Endodermal cell (in vitro differentiated cells): ENCODE measurements around the gene C18orf63. TPM values are rescaled to one million over a fixed set of nuclear protein-coding genes. Genes with fewer than 3 reads are reported as not detected.

ENCODE experiments used
- DNase-seq: peaks from one replicate; pipeline ENCODE4 v3.0.0-alpha.2; 2017
- H3K27ac ChIP-seq: 2 replicates; pipeline ENCODE4 v1.5.1; 2013; ENCODE audit warnings: mild to moderate bottlenecking, low read depth, low read length, moderate library complexity
- H3K27me3 ChIP-seq: 2 replicates; pipeline ENCODE4 v1.6.1; 2013; ENCODE audit warnings: mild to moderate bottlenecking, low read length, moderate library complexity; ENCODE audit not compliant: insufficient read depth, control insufficient read depth, poor library complexity, severe bottlenecking
- H3K36me3 ChIP-seq: 2 replicates; pipeline ENCODE4 v1.7.0; 2013; ENCODE audit warnings: mild to moderate bottlenecking, low read length, moderate library complexity; ENCODE audit not compliant: control insufficient read depth, insufficient read depth
- H3K4me1 ChIP-seq: one replicate; pipeline ENCODE4 v1.7.0; 2013; ENCODE audit warnings: low read length; ENCODE audit not compliant: control insufficient read depth, insufficient read depth
- H3K4me3 ChIP-seq: 2 replicates; pipeline ENCODE4 v1.5.1; 2013; ENCODE audit warnings: mild to moderate bottlenecking, low read length, moderate library complexity
- H3K9ac ChIP-seq: 2 replicates; pipeline ENCODE4 v1.6.1; 2013; ENCODE audit warnings: mild to moderate bottlenecking, low read length, moderate library complexity; ENCODE audit not compliant: poor library complexity, severe bottlenecking; ENCODE audit errors: extremely low read depth
- H3K9me3 ChIP-seq: 2 replicates; pipeline ENCODE4 v1.6.1; 2013; ENCODE audit warnings: mild to moderate bottlenecking, low read length, moderate library complexity; ENCODE audit not compliant: control insufficient read depth
- H3K27ac Mint-ChIP-seq: 2 replicates; pipeline ENCODE4 v1.8.0; 2020; ENCODE audit warnings: mixed read lengths
- H3K27me3 Mint-ChIP-seq: 2 replicates; pipeline ENCODE4 v1.8.0; 2021; ENCODE audit warnings: mild to moderate bottlenecking, mixed read lengths; ENCODE audit not compliant: insufficient read depth
- H3K36me3 Mint-ChIP-seq: 2 replicates; pipeline ENCODE4 v1.8.0; 2020; ENCODE audit warnings: low read depth, mixed read lengths
- H3K4me1 Mint-ChIP-seq: 2 replicates; pipeline ENCODE4 v1.8.0; 2020; ENCODE audit warnings: mixed read lengths
- H3K4me3 Mint-ChIP-seq: 2 replicates; pipeline ENCODE4 v1.8.0; 2020; ENCODE audit warnings: mild to moderate bottlenecking, moderate library complexity, mixed read lengths
- H3K9me3 Mint-ChIP-seq: 2 replicates; pipeline ENCODE4 v1.8.0; 2020; ENCODE audit warnings: mild to moderate bottlenecking, mixed read lengths
- CTCF ChIP-seq: fragments of 200-600 bp; sonication (generic); conservative IDR thresholded peaks from 2 replicates; pipeline ENCODE4 v1.5.0; 2021; ENCODE audit warnings: antibody characterized with exemption, mild to moderate bottlenecking
- WGBS, 2 experiments: methylation state at CpG; one replicate each; pipeline versions ENCODE4 v1.1.5 to v1.1.7; 2013; ENCODE audit warnings: missing lambda C conversion rate in 2 of 2, mixed read lengths in 1 of 2; ENCODE audit not compliant: insufficient coverage in 1 of 2, insufficient read length in 1 of 2; 5-methylcytosine and 5-hydroxymethylcytosine counted together
- long read RNA-seq, 4 experiments: library from polyadenylated mRNA in 2 of 4; library from RNA in 1 of 4; library from capped mRNA in 1 of 4; stranded (forward) in 3 of 4; unstranded in 1 of 4; transcript quantifications; one replicate each; pipeline ENCODE4 v2.0.0, GENCODE V29; 2020 to 2021; ENCODE audit warnings: inconsistent platforms in 1 of 4
- polyA plus RNA-seq, 2 experiments: library from polyadenylated mRNA; stranded (reverse); fragments of 50-300 nt; gene quantifications; one replicate each; pipeline ENCODE4 v1.2.3, GENCODE V29; 2013
- total RNA-seq, 2 donors: library from RNA; stranded (reverse); fragmentation: NEBNext Ultra II Directional in 1 of 2; extraction: Animal tissue kit (Norgen Biotek cat#: 25700) in 1 of 2; gene quantifications; 2 replicates in 1 of 2; 3 replicates in 1 of 2; pipeline ENCODE4 v1.2.1, GENCODE V29; 2021

C18orf63 gene
- not detected for total RNA-seq
- not detected for polyA plus RNA-seq (2013, experiment 1 of 2)
- polyA plus RNA-seq (2013, experiment 2 of 2) = not detected
- long read RNA-seq, experiment 1 = 0 reads
- long read RNA-seq, experiment 2 = 0 reads
- long read RNA-seq, experiment 3 = 0 reads
- long read RNA-seq, experiment 4 = 0 reads

- TF ChIP-seq CTCF = no peak
- no peak within 1 kb of the TSS for H3K27ac ChIP-seq
- H3K27ac Mint-ChIP-seq = no peak within 1 kb of the TSS
Observed at GRCh38 chr18:74315464-74316256, at the start of gene C18orf63. C18orf63 (plus strand) TSS chr18:74315839; CDS start chr18:74317866, 2,027 bp downstream.

DNA sequence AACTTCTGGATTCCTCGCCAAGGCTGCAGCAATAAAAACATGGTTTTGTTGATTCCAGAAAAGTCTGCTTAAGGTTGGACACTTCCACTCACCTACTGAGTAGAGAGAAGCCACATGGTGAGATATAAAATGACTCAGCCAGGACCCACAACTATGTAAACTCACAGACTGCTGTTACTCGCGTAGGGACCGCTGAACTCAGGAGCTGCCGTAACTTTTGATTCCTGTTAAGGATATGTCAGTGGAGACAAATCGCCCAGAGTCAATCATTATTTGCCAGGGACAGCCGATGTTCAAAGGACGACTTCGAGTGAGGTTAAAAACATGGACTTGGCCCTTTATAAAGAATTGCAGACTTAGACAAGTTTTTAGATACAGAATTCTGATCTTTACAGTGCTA lies 49.5 kb upstream of the C18orf63 start:
- no peaks in the 10 kb centered on the region for H3K27me3 Mint-ChIP-seq
- H3K4me1 Mint-ChIP-seq = peaks cover 23% of the 10 kb centered on the region
- no peaks in the 10 kb centered on the region for H3K4me1 ChIP-seq
- no peaks in the 10 kb centered on the region for H3K9me3 Mint-ChIP-seq
- DNase-seq = no peak
- 69 to 81% methylated on average over 7 to 9 of the region's 9 CpGs for WGBS, 2 experiments
- no peaks in the 10 kb centered on the region for H3K27me3 ChIP-seq
- no peaks in the 10 kb centered on the region for H3K36me3 ChIP-seq
- no peak overlapping the region for H3K4me3 ChIP-seq
- peaks cover 24% of the 10 kb centered on the region for H3K36me3 Mint-ChIP-seq
- no peak overlapping the region for H3K27ac Mint-ChIP-seq
- H3K4me3 Mint-ChIP-seq = no peak overlapping the region
- no peak overlapping the region for H3K9ac ChIP-seq
- TF ChIP-seq CTCF = no peak
- H3K9me3 ChIP-seq = no peaks in the 10 kb centered on the region
- H3K27ac ChIP-seq = no peak overlapping the region

More at GRCh38 chr18:74315464-74316256, at the start of gene C18orf63:
- Mint-ChIP-seq H3K9me3 (peaks cover 10% of the 10 kb centered on the region), H3K4me1 (no peaks in the 10 kb centered on the region), H3K4me3 (no peak within 1 kb of the TSS), H3K27me3 (peaks cover 3% of the 10 kb centered on the region), H3K36me3 (no peaks in the 10 kb centered on the region)
- Histone ChIP-seq H3K36me3 (no peaks in the 10 kb centered on the region), H3K4me3 (no peak within 1 kb of the TSS), H3K4me1 (no peaks in the 10 kb centered on the region), H3K9me3 (peaks cover 13% of the 10 kb centered on the region), H3K9ac (no peak within 1 kb of the TSS), H3K27me3 (no peaks in the 10 kb centered on the region)
- 89 to 94% methylated on average over 45 to 51 of the region's 51 CpGs for WGBS, 2 experiments
- DNase-seq = no peak

DNA sequence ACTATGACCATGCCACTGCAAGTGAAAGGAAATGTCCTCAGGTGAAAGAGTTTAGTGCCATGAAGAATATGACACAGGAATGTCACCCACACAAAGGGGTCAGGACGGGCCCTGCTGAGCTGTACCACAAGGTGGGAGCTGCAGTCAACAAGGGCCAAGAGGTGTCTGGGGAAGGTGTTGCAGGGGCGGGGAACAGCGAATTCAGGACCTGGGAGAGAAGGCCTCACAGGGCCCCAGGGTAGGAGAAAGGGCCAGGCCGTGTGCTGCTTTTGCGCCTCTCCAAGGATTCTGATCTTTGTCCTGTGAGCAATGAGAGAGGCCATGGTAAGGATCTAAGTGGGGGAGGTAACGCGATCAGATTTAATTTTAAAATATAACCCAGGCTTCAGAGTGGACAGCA lies 47.5 kb upstream of the C18orf63 start:
- Mint-ChIP-seq H3K27me3 (no peaks in the 10 kb centered on the region), H3K9me3 (no peaks in the 10 kb centered on the region), H3K4me1 (peaks cover 29% of the 10 kb centered on the region), H3K4me3 (no peak overlapping the region), H3K27ac (no peak overlapping the region), H3K36me3 (peaks cover 8% of the 10 kb centered on the region)
- Histone ChIP-seq H3K27me3 (no peaks in the 10 kb centered on the region), H3K27ac (no peak overlapping the region), H3K4me3 (no peak overlapping the region), H3K36me3 (no peaks in the 10 kb centered on the region), H3K9me3 (no peaks in the 10 kb centered on the region), H3K4me1 (no peaks in the 10 kb centered on the region), H3K9ac (no peak overlapping the region)
- DNase-seq = peak; percentile 65
- 92 to 93% methylated on average over 5 to 7 of the region's 7 CpGs for WGBS, 2 experiments
- TF ChIP-seq CTCF = no peak
